GM12864 (cell line): ENCODE results near the gene ERI3.

Experiments used
- DNase-seq: peaks from one replicate; pipeline ENCODE4 v3.0.0-alpha.2; 2011; ENCODE audit warnings: low read depth
- H3K4me3 ChIP-seq: 2 replicates; pipeline ENCODE4 v1.5.1; 2011; ENCODE audit warnings: mild to moderate bottlenecking, low read depth, low read length, control low read depth
- TF ChIP-seq, protein P1 (sequence below): IDR thresholded peaks from 2 replicates; pipeline ENCODE4 v1.5.1; 2011; ENCODE audit warnings: low read depth, mild to moderate bottlenecking, moderate library complexity, low read length, control low read depth, inconsistent platforms; ENCODE audit errors: missing control alignments

The ERI3 gene

DNA sequence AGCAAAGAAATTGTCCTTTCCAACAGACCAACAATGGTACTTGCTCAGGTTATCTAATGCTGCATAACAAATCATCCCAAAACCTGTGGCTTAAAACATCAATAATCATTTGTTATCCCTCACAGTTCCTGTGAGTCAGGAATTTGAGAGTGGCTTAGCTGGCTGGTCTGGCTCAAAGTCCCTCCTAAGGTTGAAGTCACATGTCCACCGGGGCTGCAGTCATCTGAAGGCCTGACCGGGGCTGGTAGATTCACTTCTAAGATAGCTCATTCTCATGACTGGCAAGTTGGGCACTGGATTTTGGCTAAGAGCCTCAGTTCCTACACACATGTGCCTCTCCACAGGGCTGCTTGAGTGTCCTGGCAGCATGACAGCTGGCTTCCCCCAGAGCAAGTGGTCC is 16.9 kb downstream of the ERI3 start:
- no peak for DNase-seq
- TF ChIP-seq, protein P1, sequence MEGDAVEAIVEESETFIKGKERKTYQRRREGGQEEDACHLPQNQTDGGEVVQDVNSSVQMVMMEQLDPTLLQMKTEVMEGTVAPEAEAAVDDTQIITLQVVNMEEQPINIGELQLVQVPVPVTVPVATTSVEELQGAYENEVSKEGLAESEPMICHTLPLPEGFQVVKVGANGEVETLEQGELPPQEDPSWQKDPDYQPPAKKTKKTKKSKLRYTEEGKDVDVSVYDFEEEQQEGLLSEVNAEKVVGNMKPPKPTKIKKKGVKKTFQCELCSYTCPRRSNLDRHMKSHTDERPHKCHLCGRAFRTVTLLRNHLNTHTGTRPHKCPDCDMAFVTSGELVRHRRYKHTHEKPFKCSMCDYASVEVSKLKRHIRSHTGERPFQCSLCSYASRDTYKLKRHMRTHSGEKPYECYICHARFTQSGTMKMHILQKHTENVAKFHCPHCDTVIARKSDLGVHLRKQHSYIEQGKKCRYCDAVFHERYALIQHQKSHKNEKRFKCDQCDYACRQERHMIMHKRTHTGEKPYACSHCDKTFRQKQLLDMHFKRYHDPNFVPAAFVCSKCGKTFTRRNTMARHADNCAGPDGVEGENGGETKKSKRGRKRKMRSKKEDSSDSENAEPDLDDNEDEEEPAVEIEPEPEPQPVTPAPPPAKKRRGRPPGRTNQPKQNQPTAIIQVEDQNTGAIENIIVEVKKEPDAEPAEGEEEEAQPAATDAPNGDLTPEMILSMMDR = no peak

DNA sequence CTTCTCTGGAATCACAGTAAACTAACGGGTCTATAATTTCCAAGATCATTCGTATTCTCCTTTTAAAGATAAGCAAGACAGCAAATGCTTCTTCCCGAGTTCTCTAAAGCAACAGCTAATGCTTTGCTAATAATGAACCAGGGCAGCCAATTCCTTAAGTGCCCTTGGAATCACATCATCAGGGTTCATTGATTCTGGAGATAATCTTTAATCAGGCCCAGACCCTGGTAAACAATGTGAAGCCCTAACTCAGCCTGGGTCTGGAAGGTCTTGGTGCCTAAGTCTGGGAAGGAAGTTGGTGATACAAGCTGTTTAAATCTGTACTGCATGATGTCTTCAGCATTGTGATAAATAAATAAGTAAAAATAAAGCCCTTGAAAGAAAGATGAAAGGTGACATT is 18.4 kb downstream of the ERI3 start:
- no peak for DNase-seq
- TF ChIP-seq, protein P1 = no peak
- no peak overlapping the region for H3K4me3 ChIP-seq

More for the DNA sequence above, 16.9 kb downstream of the ERI3 start:
- H3K4me3 ChIP-seq = no peak overlapping the region

DNA sequence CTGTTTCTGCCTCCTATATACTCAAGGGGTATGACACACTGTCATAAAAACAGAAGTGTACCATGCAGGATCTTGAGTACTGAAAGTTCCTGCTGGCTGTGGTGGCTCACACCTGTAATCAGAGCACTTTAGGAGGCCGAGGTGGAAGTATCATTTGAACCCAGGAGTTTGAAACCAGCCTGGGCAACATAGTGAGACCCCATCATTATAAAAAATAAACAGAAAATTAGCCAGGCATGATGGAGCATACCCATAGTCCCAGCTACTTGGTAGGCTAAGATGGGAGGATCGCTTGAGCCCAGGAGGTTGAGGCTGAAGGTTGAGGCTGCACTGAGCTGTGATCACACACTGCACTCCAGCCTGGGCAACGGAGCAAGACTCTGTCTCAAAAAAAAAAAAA is 20.1 kb downstream of the ERI3 start:
- TF ChIP-seq, protein P1 = no peak
- no peak overlapping the region for H3K4me3 ChIP-seq
- no peak for DNase-seq

DNA sequence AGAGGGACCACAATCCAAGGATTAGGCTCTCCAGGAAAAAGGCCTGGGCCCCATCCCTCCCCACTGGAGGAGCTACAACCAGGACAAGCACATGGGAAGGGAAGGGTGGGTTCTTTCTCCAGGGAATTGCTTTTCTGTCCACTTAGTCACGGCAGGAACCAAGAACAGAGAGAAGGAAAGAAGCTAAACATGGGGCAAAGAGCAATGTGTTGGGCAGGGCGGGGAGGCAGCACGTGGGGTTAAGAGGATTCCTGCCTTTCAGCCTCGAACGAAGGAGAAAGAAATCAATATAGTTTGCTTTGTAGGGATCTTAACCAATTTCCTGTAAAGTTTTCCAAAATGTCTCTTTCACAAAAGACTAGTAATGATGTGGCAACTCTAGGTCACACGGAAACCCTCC is 21.7 kb downstream of the ERI3 start:
- DNase-seq = no peak
- no peak overlapping the region for H3K4me3 ChIP-seq
- TF ChIP-seq, protein P1 = no peak

DNA sequence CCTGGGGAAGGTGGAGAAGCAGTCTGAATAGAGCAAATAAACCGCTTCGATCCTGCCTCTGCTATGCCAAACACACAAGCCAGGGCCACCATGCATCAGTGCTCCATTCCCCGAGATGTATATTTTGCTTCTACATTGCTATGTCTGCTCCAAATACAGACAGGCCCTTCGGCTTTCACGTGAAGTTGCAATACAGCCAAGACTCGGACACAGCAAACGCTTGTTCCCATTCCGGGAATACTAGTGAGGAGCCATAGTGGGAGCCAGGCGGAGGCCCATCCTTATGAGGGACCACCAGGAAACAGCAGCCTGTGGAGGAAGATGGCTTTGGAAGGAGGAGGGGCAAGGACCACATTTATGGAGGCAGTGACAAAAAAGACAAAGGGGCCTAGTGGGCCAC is 22.6 kb downstream of the ERI3 start:
- DNase-seq = no peak
- TF ChIP-seq, protein P1 = no peak

DNA sequence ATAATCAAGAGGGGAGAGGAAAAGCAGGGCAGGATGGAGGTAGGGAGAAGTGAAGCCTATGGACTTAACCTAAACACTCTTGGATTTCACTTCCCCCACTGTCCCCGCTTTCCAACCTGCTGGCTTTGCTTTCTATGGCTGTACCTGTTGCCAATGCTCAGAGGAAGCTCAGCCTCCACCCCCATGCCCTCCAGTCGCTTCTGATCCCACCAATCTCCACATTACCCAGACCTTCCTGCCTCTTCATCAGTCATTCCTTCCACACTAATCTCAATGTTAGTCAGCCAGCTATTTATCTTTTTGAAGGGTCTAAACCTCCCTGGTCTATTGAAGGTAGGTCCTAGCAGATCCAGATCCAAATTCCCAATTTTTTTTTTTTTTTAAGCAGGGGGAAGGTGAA is 24.1 kb downstream of the ERI3 start:
- no peak for DNase-seq
- no peak overlapping the region for H3K4me3 ChIP-seq
- TF ChIP-seq, protein P1 = no peak

More for the DNA sequence above, 22.6 kb downstream of the ERI3 start:
- H3K4me3 ChIP-seq = no peak overlapping the region

DNA sequence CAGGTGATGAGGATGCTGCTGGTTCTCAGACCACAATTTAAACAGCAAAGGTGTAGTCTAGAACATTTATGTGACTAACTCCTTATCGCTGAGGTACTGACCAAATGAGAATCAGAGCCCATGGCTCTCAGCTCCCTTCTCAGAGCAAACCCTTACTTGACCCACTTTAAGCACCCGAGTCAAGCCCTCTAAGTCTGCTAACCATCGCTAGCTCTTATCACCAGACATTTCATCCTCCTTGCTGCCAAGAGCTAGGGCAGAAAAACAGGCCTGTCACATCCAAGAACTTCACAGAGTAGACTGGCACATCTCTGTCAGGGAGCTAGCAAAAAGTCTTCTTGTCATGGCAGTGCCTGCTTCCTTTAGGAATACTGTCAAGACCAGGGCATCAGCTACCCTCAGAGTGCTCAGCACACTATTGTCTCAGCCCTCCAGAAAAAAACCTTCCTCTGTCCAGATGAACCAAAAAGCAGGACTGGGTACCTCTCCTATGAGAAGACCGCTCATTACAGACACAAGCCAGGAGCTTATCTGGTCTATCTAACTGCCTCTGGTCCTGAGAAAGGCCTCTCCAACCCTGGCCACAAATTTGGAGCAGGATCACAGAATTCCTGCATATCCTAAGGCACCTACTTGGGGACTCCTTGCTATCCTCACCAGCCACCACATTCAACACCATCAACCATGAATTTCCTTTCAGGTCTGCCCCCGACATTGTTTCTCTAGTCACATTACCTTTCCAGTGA is 26.2 kb downstream of the ERI3 start:
- TF ChIP-seq, protein P1 = no peak
- DNase-seq = no peak
- H3K4me3 ChIP-seq = no peak overlapping the region
